Natural killer cell (primary cell): ENCODE data around the gene CASK. TPM values are rescaled to one million over a fixed set of nuclear protein-coding genes. Genes with fewer than 3 reads are reported as not detected.

ENCODE experiments used
- ATAC-seq, 3 donors: fragments of 150-1000 bp in 2 of 3; fragments of 200-7000 bp in 1 of 3; cut with Tn5 transposase; 1 replicate in 1 of 3; 2 replicates in 2 of 3; pipeline ENCODE4 v1.10.0; 2021; ENCODE audit warnings: mild to moderate bottlenecking in 2 of 3, moderate library complexity in 2 of 3
- DNase-seq, 2 donors: peaks; one replicate each; pipeline versions ENCODE4 v3.0.0 to v3.0.0-alpha.2; 2013 to 2021; ENCODE audit warnings: mixed read lengths in 1 of 2
- H3K27ac ChIP-seq: one replicate; pipeline ENCODE4 v1.5.1; 2013; ENCODE audit warnings: mild to moderate bottlenecking, low read length
- H3K27me3 ChIP-seq: one replicate; pipeline ENCODE4 v1.6.1; 2013; ENCODE audit warnings: low read length; ENCODE audit not compliant: control insufficient read depth, insufficient read depth
- H3K36me3 ChIP-seq: one replicate; pipeline ENCODE4 v1.6.1; 2013; ENCODE audit warnings: low read length; ENCODE audit not compliant: control insufficient read depth, insufficient read depth
- H3K4me1 ChIP-seq: one replicate; pipeline ENCODE4 v1.6.1; 2013; ENCODE audit warnings: low read length; ENCODE audit not compliant: control insufficient read depth, insufficient read depth
- H3K4me3 ChIP-seq: one replicate; pipeline ENCODE4 v1.5.1; 2013; ENCODE audit warnings: low read length
- H3K9me3 ChIP-seq: one replicate; pipeline ENCODE4 v1.6.1; 2013; ENCODE audit warnings: low read length; ENCODE audit not compliant: control insufficient read depth, insufficient read depth
- H3K27ac Mint-ChIP-seq, 2 donors: one replicate each; pipeline ENCODE4 v1.8.0; 2022; ENCODE audit warnings: mild to moderate bottlenecking in 2 of 2, mixed read lengths in 2 of 2, moderate library complexity in 1 of 2
- H3K27me3 Mint-ChIP-seq, 2 donors: one replicate each; pipeline ENCODE4 v1.8.0; 2022; ENCODE audit warnings: low read depth in 2 of 2, mixed read lengths in 2 of 2
- H3K36me3 Mint-ChIP-seq: one replicate; pipeline ENCODE4 v1.8.0; 2022; ENCODE audit warnings: mixed read lengths
- H3K4me1 Mint-ChIP-seq, 2 donors: one replicate each; pipeline ENCODE4 v1.8.0; 2022; ENCODE audit warnings: mixed read lengths in 2 of 2
- H3K4me3 Mint-ChIP-seq: one replicate; pipeline ENCODE4 v1.8.0; 2022; ENCODE audit warnings: mild to moderate bottlenecking, moderate library complexity, mixed read lengths
- H3K9me3 Mint-ChIP-seq, 2 donors: one replicate each; pipeline ENCODE4 v1.8.0; 2022; ENCODE audit warnings: mixed read lengths in 2 of 2
- CTCF ChIP-seq: fragments of 200-600 bp; IDR thresholded peaks from one replicate; pipeline ENCODE4 v1.8.0; 2022; ENCODE audit warnings: antibody characterized with exemption
- WGBS: methylation state at CpG from one replicate; pipeline ENCODE4 v1.1.7; 2013; ENCODE audit warnings: missing lambda C conversion rate; ENCODE audit not compliant: insufficient coverage; 5-methylcytosine and 5-hydroxymethylcytosine counted together
- intact Hi-C: fragments of 100-400 bp; cut with micrococcal nuclease; formaldehyde crosslinking; loops from one replicate; pipeline ENCODE4 v1.14.2; 2022
- total RNA-seq, 4 donors: library from RNA; stranded (reverse); fragments of 120-200 nt in 1 of 4; gene quantifications; one replicate each; pipeline versions ENCODE4 v1.2.3 to v1.2.4, GENCODE V29; 2013 to 2022

CASK gene
- total RNA-seq, 3 donors from 2014 or later (not counting 1 experiment from before 2014, with no cell fraction given): 23.5 to 27.9 (median 25.6) TPM

DNA sequence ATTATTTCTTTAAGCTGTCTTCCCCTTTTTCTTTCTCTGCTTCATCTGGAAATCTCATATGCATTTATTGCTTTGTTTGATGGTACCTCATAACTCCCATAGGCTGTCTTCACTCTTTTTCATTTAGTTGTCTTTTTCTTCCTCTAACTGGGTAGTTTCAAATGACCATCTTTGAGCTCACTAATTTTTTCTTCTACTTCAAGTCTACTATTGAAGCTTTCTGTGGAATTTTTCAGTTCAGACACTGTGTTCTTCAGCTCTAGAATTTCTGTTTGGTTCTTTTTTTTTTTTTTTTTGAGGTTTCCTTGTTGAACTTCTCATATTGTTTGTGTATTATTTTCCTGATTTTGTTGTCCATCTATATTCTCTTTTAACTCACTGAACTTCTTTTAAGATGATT is 23.0 kb downstream of the CASK start:
- Histone ChIP-seq H3K4me1 (no peaks in the 10 kb centered on the region), H3K9me3 (no peaks in the 10 kb centered on the region), H3K36me3 (no peaks in the 10 kb centered on the region), H3K4me3 (no peak overlapping the region), H3K27ac (no peak overlapping the region), H3K27me3 (no peaks in the 10 kb centered on the region)
- intact Hi-C loops: no loop called here
- H3K4me1 Mint-ChIP-seq: peaks cover 0 to 11% of the 10 kb centered on the region in 2 donors
- ATAC-seq (no peak), DNase-seq (no peak)
- H3K36me3 Mint-ChIP-seq: peaks cover 30% of the 10 kb centered on the region
- no peaks in the 10 kb centered on the region for H3K27me3 Mint-ChIP-seq
- H3K9me3 Mint-ChIP-seq: peaks cover 5 to 18% of the 10 kb centered on the region in 2 donors
- H3K4me3 Mint-ChIP-seq: no peak overlapping the region
- TF ChIP-seq CTCF: no peak
- H3K27ac Mint-ChIP-seq: no peak overlapping the region

GRCh38 chrX:41895826-41896225 is 27.5 kb downstream of the CASK start:
- peaks cover 37% of the 10 kb centered on the region for H3K36me3 Mint-ChIP-seq
- intact Hi-C loops: no loop called here
- Histone ChIP-seq H3K4me1 (no peaks in the 10 kb centered on the region), H3K4me3 (no peak overlapping the region), H3K9me3 (no peaks in the 10 kb centered on the region), H3K27ac (no peak overlapping the region), H3K27me3 (no peaks in the 10 kb centered on the region), H3K36me3 (no peaks in the 10 kb centered on the region)
- TF ChIP-seq CTCF: no peak
- H3K4me1 Mint-ChIP-seq: no peaks in the 10 kb centered on the region
- H3K27me3 Mint-ChIP-seq: no peaks in the 10 kb centered on the region
- H3K4me3 Mint-ChIP-seq: no peak overlapping the region
- ATAC-seq (no peak), DNase-seq (no peak)
- H3K27ac Mint-ChIP-seq: no peak overlapping the region
- peaks cover 5 to 18% of the 10 kb centered on the region in 2 donors for H3K9me3 Mint-ChIP-seq

GRCh38 chrX:41890026-41890423 is 33.3 kb downstream of the CASK start:
- Histone ChIP-seq H3K27me3 (no peaks in the 10 kb centered on the region), H3K4me1 (no peaks in the 10 kb centered on the region), H3K4me3 (no peak overlapping the region), H3K9me3 (no peaks in the 10 kb centered on the region), H3K36me3 (no peaks in the 10 kb centered on the region), H3K27ac (no peak overlapping the region)
- Mint-ChIP-seq H3K27me3 (no peaks in the 10 kb centered on the region), H3K4me1 (no peaks in the 10 kb centered on the region), H3K36me3 (peaks cover 4% of the 10 kb centered on the region), H3K27ac (no peak overlapping the region), H3K4me3 (no peak overlapping the region), H3K9me3 (no peaks in the 10 kb centered on the region)
- DNase-seq (no peak), ATAC-seq (no peak)
- no CpG with 5 or more reads among the region's 1 CpG for WGBS
- TF ChIP-seq CTCF: no peak
- intact Hi-C loops: no loop called here

DNA sequence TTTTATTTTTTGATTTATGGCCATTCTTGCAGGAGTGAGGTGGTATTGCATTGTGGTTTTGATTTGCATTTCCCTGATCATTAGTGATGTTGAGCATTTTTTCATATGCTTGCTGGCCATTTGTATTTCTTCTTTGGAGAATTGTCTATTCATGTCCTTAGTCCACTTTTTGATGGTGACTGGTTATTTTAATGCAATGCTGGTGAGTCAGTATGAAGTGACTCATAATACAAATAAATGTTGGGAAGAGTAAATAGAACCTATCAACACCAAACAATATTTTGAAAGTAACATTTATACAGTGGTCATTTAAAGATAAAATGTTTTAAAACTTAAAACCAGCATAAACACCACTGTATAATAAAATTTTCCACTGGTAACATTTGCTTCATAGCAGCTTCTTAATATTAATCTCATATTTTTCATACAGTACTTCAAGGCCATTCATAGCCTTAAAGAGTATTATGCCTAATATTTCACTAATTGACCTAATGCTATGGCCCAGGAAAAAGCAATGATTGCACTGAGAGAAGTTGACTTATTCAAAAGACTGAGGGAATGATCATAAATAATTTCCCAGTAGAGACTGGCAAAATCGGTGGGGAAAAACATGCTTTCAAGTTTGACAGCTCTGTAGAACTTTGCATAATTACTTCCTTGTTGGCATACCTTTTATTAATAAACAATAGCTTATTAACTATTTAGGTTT is 33.9 kb downstream of the CASK start:
- H3K9me3 Mint-ChIP-seq: no peaks in the 10 kb centered on the region
- H3K27me3 Mint-ChIP-seq: no peaks in the 10 kb centered on the region
- no peak for TF ChIP-seq CTCF
- ATAC-seq: no peak
- no peak for DNase-seq
- Histone ChIP-seq H3K36me3 (no peaks in the 10 kb centered on the region), H3K4me3 (no peak overlapping the region), H3K9me3 (no peaks in the 10 kb centered on the region), H3K4me1 (peaks cover 2% of the 10 kb centered on the region), H3K27ac (no peak overlapping the region), H3K27me3 (no peaks in the 10 kb centered on the region)
- H3K4me3 Mint-ChIP-seq: no peak overlapping the region
- no peaks in the 10 kb centered on the region for H3K36me3 Mint-ChIP-seq
- intact Hi-C loops: no loop called here
- 86% methylated on average over 1 of the region's 1 CpG for WGBS
- peaks cover 0 to 1% of the 10 kb centered on the region in 2 donors for H3K4me1 Mint-ChIP-seq
- H3K27ac Mint-ChIP-seq: no peak overlapping the region
